IMR-90 (cell line): Measurements from ENCODE around the gene TRIM5.

ENCODE experiments used
- BHLHE40 ChIP-seq: fragments of 150-350 bp; IDR thresholded peaks from 2 replicates; pipeline ENCODE4 v1.6.1; 2016; ENCODE audit warnings: mild to moderate bottlenecking, low read depth, low read length
- CEBPB ChIP-seq: IDR thresholded peaks from 2 replicates; pipeline ENCODE4 v1.6.1; 2012; ENCODE audit warnings: low read depth, low read length, improper control_type of control experiment
- CHD1 ChIP-seq: IDR thresholded peaks from 2 replicates; pipeline ENCODE4 v1.6.1; 2012; ENCODE audit warnings: low read depth, low read length, improper control_type of control experiment
- MAFK ChIP-seq: IDR thresholded peaks from 2 replicates; pipeline ENCODE4 v1.6.1; 2012; ENCODE audit warnings: low read depth, low read length, improper control_type of control experiment
- MAZ ChIP-seq: IDR thresholded peaks from 2 replicates; pipeline ENCODE4 v1.6.1; 2012; ENCODE audit warnings: low read depth, mild to moderate bottlenecking, low read length, improper control_type of control experiment, moderate library complexity, borderline replicate concordance
- NFE2L2 ChIP-seq: fragments of 150-350 bp; IDR thresholded peaks from 2 replicates; pipeline ENCODE4 v1.6.1; 2016; ENCODE audit warnings: low read depth, mild to moderate bottlenecking, low read length
- POLR2A ChIP-seq: IDR thresholded peaks from 2 replicates; pipeline ENCODE4 v1.6.1; 2012; ENCODE audit warnings: mild to moderate bottlenecking, low read depth, low read length
- RAD21 ChIP-seq: IDR thresholded peaks from 2 replicates; pipeline ENCODE4 v1.6.1; 2012; ENCODE audit warnings: low read length, improper control_type of control experiment
- RCOR1 ChIP-seq: IDR thresholded peaks from 2 replicates; pipeline ENCODE4 v1.6.1; 2012; ENCODE audit warnings: mild to moderate bottlenecking, low read length, improper control_type of control experiment; ENCODE audit not compliant: insufficient replicate concordance
- RFX5 ChIP-seq: IDR thresholded peaks from 2 replicates; pipeline ENCODE4 v1.8.0; 2012; ENCODE audit warnings: low read depth, mild to moderate bottlenecking, low read length, moderate library complexity
- SMC3 ChIP-seq: fragments of 150-350 bp; IDR thresholded peaks from 2 replicates; pipeline ENCODE4 v1.6.1; 2016; ENCODE audit warnings: low read depth, mild to moderate bottlenecking, antibody characterized with exemption, low read length, moderate library complexity
- TF ChIP-seq, protein P1 (sequence below): conservative IDR thresholded peaks from 2 replicates; pipeline ENCODE4 v1.5.1; 2012; ENCODE audit warnings: mild to moderate bottlenecking, low read depth, low read length, improper control_type of control experiment
- TF ChIP-seq, protein P2 (sequence below): fragments of 150-350 bp; IDR thresholded peaks from 2 replicates; pipeline ENCODE4 v1.6.1; 2017; ENCODE audit warnings: mild to moderate bottlenecking, antibody characterized with exemption, low read length, low read depth
- TF ChIP-seq, protein P3 (sequence below): fragments of 150-350 bp; IDR thresholded peaks from 2 replicates; pipeline ENCODE4 v1.6.1; 2016; ENCODE audit warnings: low read depth, mild to moderate bottlenecking, low read length, moderate library complexity, borderline replicate concordance

DNA sequence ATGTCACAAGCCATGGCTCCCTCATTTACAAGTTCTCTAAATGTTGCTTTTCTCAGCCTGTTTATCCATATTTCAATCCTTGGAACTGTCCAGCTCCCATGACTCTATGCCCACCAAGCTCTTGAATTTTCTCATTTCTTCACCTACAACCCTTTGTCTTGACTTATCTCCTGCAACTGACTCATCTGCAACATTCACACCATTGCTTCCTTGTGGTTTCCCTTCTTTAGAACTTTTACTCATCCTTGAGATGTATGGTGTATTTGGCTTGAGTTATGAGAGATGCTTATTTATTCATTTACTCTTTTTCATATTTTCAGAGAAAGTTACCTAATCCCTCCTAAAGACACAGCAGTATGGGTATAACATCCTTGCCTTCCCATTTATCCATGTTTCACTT lies 41.3 kb downstream of the TRIM5 start:
- TF ChIP-seq, protein P1, sequence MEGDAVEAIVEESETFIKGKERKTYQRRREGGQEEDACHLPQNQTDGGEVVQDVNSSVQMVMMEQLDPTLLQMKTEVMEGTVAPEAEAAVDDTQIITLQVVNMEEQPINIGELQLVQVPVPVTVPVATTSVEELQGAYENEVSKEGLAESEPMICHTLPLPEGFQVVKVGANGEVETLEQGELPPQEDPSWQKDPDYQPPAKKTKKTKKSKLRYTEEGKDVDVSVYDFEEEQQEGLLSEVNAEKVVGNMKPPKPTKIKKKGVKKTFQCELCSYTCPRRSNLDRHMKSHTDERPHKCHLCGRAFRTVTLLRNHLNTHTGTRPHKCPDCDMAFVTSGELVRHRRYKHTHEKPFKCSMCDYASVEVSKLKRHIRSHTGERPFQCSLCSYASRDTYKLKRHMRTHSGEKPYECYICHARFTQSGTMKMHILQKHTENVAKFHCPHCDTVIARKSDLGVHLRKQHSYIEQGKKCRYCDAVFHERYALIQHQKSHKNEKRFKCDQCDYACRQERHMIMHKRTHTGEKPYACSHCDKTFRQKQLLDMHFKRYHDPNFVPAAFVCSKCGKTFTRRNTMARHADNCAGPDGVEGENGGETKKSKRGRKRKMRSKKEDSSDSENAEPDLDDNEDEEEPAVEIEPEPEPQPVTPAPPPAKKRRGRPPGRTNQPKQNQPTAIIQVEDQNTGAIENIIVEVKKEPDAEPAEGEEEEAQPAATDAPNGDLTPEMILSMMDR: no peak
- TF ChIP-seq POLR2A: no peak
- TF ChIP-seq, protein P2, sequence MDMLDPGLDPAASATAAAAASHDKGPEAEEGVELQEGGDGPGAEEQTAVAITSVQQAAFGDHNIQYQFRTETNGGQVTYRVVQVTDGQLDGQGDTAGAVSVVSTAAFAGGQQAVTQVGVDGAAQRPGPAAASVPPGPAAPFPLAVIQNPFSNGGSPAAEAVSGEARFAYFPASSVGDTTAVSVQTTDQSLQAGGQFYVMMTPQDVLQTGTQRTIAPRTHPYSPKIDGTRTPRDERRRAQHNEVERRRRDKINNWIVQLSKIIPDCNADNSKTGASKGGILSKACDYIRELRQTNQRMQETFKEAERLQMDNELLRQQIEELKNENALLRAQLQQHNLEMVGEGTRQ: no peak
- TF ChIP-seq CEBPB: no peak
- TF ChIP-seq SMC3: no peak
- TF ChIP-seq CHD1: no peak
- no peak for TF ChIP-seq MAFK
- TF ChIP-seq MAZ: no peak
- TF ChIP-seq BHLHE40: no peak
- TF ChIP-seq RAD21: no peak
- TF ChIP-seq RCOR1: no peak
- TF ChIP-seq RFX5: no peak
- no peak for TF ChIP-seq NFE2L2
- TF ChIP-seq, protein P3, sequence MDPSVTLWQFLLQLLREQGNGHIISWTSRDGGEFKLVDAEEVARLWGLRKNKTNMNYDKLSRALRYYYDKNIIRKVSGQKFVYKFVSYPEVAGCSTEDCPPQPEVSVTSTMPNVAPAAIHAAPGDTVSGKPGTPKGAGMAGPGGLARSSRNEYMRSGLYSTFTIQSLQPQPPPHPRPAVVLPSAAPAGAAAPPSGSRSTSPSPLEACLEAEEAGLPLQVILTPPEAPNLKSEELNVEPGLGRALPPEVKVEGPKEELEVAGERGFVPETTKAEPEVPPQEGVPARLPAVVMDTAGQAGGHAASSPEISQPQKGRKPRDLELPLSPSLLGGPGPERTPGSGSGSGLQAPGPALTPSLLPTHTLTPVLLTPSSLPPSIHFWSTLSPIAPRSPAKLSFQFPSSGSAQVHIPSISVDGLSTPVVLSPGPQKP: no peak
